Neural crest cell (in vitro differentiated cells): ENCODE results near the gene RUFY3. TPM values are rescaled to one million over a fixed set of nuclear protein-coding genes. Genes with fewer than 3 reads are reported as not detected.

ENCODE experiments used
- DNase-seq: peaks from one replicate; pipeline ENCODE4 v3.0.0; 2021; ENCODE audit warnings: low read depth, mixed read lengths, low spot score
- H3K27ac Mint-ChIP-seq: one replicate; pipeline ENCODE4 v1.8.0; 2021; ENCODE audit warnings: mild to moderate bottlenecking, mixed read lengths; ENCODE audit not compliant: unreplicated experiment
- H3K27me3 Mint-ChIP-seq: 2 replicates; pipeline ENCODE4 v1.8.0; 2021; ENCODE audit warnings: low read depth, mild to moderate bottlenecking, mixed read lengths
- H3K36me3 Mint-ChIP-seq: 2 replicates; pipeline ENCODE4 v1.8.0; 2021; ENCODE audit warnings: low read depth, mild to moderate bottlenecking, mixed read lengths
- H3K4me1 Mint-ChIP-seq: 2 replicates; pipeline ENCODE4 v1.8.0; 2021; ENCODE audit warnings: mixed read lengths
- H3K4me3 Mint-ChIP-seq: one replicate; pipeline ENCODE4 v1.8.0; 2021; ENCODE audit warnings: mild to moderate bottlenecking, mixed read lengths
- H3K9me3 Mint-ChIP-seq: 2 replicates; pipeline ENCODE4 v1.8.0; 2021; ENCODE audit warnings: mixed read lengths
- CTCF ChIP-seq: fragments of 200-600 bp; sonication (generic); conservative IDR thresholded peaks from 2 replicates; pipeline ENCODE4 v1.5.0; 2021; ENCODE audit warnings: antibody characterized with exemption, mild to moderate bottlenecking
- total RNA-seq: library from RNA; stranded (reverse); gene quantifications from 2 replicates; pipeline ENCODE4 v1.2.1, GENCODE V29; 2021

The RUFY3 gene
- total RNA-seq, 1 donor from 2014 or later: 98.8 TPM

GRCh38 chr4:70772929-70773555, 51.3 kb downstream of the RUFY3 start:
- peaks cover 11% of the 10 kb centered on the region for H3K36me3 Mint-ChIP-seq
- no peak overlapping the region for H3K27ac Mint-ChIP-seq
- no peak for TF ChIP-seq CTCF
- no peaks in the 10 kb centered on the region for H3K4me1 Mint-ChIP-seq
- no peak for DNase-seq
- H3K27me3 Mint-ChIP-seq: no peaks in the 10 kb centered on the region
- H3K4me3 Mint-ChIP-seq: no peak overlapping the region
- H3K9me3 Mint-ChIP-seq: no peaks in the 10 kb centered on the region

- no peaks in the 10 kb centered on the region for H3K4me1 Mint-ChIP-seq
- DNase-seq: no peak
- no peak overlapping the region for H3K4me3 Mint-ChIP-seq
- H3K36me3 Mint-ChIP-seq: no peaks in the 10 kb centered on the region
- TF ChIP-seq CTCF: no peak
- no peaks in the 10 kb centered on the region for H3K9me3 Mint-ChIP-seq
- no peak overlapping the region for H3K27ac Mint-ChIP-seq
- H3K27me3 Mint-ChIP-seq: no peaks in the 10 kb centered on the region
Observed at GRCh38 chr4:70778888-70779422, 57.2 kb downstream of the RUFY3 start.

GRCh38 chr4:70783096-70783495, 61.3 kb downstream of the RUFY3 start:
- no peak for DNase-seq
- Mint-ChIP-seq H3K27me3 (no peaks in the 10 kb centered on the region), H3K9me3 (no peaks in the 10 kb centered on the region), H3K4me3 (no peak overlapping the region), H3K36me3 (peaks cover 3% of the 10 kb centered on the region), H3K4me1 (no peaks in the 10 kb centered on the region), H3K27ac (no peak overlapping the region)
- no peak for TF ChIP-seq CTCF

GRCh38 chr4:70787496-70787895, 65.7 kb downstream of the RUFY3 start:
- Mint-ChIP-seq H3K9me3 (no peaks in the 10 kb centered on the region), H3K27me3 (no peaks in the 10 kb centered on the region), H3K4me1 (no peaks in the 10 kb centered on the region), H3K27ac (no peak overlapping the region), H3K36me3 (peaks cover 3% of the 10 kb centered on the region), H3K4me3 (no peak overlapping the region)
- no peak for DNase-seq
- no peak for TF ChIP-seq CTCF

GRCh38 chr4:70788733-70789132, 67.0 kb downstream of the RUFY3 start:
- no peaks in the 10 kb centered on the region for H3K9me3 Mint-ChIP-seq
- peaks cover 3% of the 10 kb centered on the region for H3K36me3 Mint-ChIP-seq
- H3K27me3 Mint-ChIP-seq: no peaks in the 10 kb centered on the region
- H3K4me3 Mint-ChIP-seq: no peak overlapping the region
- TF ChIP-seq CTCF: no peak
- peak overlapping the region; percentile 54 for H3K27ac Mint-ChIP-seq
- H3K4me1 Mint-ChIP-seq: no peaks in the 10 kb centered on the region
- no peak for DNase-seq
